ENCODE data around the gene TMEM30A.

Gene TMEM30A

DNA sequence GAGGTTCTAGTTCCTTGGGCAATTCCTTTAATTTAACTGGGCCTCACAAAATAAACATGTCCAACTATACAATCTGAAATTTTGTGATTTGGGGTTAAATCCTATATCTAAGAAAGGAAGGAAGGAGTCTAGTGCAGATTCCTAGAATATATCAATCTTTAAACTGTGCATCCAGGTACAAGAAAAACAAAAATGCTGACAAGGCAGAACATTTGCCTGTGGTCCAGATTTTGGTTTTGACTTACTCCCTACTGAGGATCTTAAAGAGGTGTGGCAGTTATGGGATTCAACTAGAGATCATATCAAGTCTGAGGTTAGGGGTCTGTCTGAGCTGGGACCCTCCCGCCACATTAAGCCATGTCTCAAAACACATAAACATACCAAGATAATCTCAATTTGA lies 23.3 kb downstream of the TMEM30A start:
- DNase-seq: no peak

DNA sequence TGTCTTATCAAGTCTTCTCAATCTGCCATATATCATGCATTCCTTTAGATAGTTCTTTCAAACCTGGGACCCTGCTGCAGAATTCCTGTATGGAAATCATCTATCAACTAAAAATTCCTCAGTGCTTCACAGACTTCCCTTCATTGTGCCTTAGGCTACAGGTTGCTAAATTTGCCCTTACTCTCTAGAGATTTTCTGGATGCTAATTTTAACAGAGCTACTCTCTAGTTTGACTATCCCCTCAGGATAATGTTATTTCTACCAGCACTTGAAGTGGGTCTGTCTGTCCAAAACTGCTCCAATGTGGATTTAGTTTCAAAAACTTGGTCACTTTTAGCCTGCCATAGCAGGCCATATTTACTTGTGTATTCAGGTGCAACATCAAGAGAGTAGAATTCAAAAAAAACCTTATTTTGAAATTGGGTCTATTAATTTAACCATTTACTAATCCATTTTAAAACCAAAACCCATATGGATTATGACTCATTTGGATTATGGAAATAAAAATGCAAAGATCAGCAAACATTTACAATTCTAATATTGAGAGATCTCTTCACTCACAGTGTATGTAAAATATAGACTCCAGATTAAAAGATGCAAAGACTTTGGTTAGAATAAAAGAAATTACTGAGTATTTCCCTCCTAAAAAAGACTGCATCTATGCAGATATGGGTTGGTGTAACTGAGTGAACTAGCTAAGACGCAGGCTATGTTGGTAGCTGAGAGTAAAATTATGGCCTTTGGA lies 27.1 kb downstream of the TMEM30A start:
- DNase-seq: no peak

DNA sequence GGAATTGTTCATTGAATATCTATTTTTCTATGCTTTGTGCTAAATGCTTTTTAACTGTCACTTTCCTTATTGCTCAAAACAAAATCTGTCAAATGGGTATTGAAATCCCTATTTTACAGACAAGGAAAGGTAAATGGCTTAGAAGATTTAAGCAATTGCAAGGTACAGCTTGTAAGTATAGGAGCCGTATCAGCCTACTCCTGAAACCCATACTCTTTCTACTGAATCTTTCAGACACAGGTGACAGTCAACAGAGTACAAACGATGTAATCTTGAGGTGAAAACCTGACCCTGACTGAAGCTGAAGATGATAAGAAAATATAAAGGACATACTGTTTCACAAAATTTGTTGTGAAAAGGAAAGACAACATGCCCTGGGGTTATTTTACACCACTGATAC lies 34.0 kb downstream of the TMEM30A start:
- no peak for DNase-seq

DNA sequence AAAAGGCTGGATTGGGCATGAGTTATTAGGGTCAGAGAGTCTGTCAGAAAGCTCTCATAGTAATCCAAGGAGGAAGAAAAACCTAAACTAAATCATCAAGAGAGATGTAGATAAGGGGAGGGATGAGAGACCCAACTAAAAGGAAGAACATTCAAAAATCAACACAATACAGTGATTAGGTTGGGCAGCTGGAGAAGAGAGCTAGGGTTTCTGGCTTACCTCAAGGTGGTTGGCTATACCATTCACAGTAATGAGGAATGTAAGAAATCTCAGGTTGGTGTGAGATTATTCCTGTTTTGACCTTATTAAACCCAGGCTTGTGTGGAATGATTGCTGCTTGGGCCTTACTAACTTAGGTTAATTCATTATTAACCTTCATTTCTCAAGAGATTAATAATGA lies 34.8 kb downstream of the TMEM30A start:
- no peak for DNase-seq

DNA sequence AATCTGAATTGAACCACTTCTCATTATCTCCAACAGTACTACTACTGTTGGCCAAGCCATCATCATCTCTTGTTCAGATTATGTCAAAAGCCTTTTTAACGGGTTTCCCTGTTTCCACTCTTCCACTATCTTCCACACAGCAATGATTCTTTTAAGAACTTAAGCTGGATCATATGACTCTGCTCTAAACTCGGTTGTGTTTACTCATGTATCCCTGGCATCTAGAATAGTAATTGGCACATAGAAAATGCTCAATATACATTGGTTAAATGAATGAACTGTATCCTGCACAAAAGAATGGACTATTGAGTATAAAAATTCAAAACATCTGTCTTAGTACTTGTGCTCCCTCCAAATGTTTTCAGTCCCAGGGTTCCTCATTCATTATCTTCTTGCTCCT lies 38.2 kb downstream of the TMEM30A start:
- DNase-seq: no peak

DNA sequence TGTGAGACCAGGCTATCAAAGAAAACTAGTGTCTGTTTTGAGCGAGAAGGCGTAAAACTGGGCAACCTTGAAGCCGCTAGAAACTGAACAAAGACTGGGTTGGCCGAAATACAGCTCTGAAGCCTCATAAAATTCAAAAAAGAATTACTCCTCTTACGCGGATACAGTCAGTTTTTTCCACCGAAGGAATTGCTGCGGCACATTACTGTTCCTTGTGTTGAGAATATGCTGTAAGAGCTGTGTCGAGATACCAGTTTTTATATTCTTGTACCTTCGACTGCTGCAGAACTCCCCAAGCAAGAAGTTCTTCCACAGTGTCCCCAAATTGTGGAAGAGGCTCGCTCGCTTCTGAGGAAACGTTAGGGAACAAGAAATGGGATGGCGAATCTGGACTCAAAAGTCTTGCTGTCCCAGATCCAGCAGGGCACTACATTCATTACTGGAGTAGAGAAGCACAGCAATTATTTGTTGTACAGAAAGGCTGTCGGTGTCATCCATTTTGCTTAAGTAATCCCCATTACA lies 40.5 kb downstream of the TMEM30A start:
- DNase-seq: no peak

DNA sequence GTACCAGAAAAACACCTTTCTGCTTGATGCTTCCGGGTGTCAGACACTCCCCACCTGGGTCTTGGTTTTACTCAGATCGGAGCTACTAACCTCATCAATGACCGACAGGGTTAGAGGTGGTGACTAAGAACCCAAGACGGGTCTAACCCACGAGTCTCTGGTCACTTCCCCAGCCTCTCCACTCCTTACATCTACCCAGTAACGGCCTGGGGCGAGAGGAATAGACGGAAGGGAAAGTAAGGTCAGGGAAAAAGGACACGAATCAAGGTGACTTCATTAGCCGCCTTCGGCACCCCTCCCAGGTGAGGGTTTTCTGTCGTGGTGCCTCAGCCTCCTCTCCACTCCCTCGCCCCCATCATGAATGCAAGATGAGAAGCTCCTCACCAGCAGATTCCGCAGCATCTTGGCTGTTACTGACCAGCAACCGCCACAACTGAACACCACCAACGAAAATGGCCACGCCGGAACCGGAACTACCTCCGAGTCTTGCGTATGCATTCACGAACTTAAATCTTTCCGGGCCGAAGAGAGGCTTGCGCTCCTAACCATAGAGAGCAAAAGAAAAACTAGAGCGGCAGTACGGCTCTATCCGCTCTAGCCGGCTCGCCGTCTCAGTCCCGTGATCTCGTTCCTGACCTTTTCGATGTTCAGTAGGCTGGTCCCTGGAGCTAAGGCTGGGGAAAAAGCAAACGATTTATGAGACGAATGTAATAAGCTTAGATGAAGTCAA lies 41.1 kb downstream of the TMEM30A start, which contains the start of gene COX7A2:
Gene COX7A2, minus strand, starts transcription at position 469 of the 730 bp plus-strand sequence. Its CDS starts 67 bp downstream, at position 402.
- peak; percentile 82 for DNase-seq

DNA sequence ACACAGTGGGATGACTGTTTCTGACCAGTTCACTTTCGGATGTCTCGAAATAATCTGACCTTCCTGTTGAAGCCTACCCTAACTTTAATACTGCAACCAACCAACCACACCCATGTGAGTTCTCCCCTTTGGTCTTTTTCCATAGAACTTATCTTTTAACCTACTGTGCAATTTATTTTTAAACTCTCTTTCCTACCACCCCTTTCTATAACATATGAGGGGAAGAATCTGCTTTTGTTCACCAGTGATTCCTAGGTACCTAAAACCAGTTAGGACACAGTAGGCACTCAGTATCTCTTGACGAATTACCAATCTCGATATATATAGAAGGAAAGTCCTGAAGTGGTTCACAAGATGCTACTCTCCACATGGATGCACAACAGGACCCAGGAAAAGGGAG lies 48.0 kb downstream of the TMEM30A start:
- no peak for DNase-seq

DNA sequence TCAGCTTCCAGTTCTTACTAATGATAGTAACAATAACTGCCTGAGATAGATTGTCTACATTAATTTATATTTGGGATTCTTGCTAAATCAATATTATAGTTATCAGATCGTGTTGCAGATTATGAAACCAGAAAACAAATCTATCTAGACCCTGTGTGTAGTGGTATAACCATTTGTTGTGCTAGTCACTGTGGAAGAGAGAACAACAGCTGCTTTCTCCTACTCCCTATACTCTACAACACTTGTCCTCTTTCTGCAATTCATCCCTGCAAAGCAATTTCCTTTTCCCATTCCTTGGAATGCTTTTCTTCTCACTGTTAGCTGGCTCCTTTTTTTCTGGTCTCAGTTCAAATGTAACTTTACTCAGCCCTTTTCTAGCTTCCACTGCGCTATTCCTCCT lies 49.3 kb downstream of the TMEM30A start:
- DNase-seq: no peak

DNA sequence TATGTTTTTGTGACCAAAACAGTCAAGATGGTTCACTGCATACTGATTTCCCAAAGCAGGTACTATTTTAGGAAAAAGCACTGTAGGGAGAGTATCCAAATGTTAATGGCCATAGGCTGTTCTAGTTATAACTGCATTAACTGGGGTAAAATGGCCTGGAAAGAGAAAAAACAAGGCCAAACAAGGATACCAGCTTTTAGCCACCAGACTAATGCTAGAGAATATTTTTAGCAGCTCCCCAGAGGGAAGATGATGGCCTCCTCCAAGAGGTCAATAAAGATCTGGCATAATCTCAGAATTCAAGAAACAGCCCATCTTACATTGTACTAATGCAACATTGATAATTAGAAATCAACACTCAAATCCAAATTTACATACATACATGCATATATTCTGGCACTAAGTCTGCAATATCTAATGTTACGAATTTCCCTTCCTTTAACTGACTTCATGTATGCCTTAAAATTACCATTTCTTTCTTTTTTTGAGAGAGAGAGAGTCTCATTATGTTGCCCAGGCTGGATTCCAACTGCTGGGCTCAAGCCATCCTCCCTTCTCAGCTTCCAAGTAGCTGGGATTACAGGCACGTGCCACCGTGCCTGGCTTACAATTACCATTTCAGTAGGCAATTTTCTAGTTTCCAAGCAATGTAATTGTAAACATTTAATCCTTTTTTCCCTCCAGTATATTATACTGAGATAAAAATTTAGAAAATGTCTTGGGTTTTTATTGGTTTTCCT lies 50.3 kb downstream of the TMEM30A start:
- no peak for DNase-seq

DNA sequence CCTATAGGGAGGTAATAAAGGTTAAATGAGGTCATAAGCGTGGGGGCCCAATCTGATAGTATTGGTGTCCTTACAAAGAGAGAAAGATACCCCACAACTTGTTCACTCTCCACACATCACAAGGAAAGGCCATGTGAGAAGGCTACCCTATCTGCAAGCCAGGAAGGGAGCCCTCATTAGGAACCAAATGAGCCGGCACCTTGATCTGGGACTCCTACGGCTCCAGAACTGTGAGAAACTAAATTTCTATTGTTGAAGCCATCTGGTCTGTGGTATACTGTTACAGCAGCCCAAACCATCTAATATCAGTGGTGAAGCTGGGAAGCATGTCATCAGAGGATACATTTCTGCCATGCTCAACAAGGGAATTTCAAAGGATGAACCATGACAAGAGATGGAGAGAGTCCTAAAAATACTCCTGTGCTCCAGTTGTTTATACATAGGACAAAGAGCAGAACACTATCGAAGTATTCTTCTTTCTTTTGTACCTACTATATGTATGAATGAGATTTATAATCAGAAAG lies 51.4 kb downstream of the TMEM30A start:
- DNase-seq: peak; percentile 13

DNA sequence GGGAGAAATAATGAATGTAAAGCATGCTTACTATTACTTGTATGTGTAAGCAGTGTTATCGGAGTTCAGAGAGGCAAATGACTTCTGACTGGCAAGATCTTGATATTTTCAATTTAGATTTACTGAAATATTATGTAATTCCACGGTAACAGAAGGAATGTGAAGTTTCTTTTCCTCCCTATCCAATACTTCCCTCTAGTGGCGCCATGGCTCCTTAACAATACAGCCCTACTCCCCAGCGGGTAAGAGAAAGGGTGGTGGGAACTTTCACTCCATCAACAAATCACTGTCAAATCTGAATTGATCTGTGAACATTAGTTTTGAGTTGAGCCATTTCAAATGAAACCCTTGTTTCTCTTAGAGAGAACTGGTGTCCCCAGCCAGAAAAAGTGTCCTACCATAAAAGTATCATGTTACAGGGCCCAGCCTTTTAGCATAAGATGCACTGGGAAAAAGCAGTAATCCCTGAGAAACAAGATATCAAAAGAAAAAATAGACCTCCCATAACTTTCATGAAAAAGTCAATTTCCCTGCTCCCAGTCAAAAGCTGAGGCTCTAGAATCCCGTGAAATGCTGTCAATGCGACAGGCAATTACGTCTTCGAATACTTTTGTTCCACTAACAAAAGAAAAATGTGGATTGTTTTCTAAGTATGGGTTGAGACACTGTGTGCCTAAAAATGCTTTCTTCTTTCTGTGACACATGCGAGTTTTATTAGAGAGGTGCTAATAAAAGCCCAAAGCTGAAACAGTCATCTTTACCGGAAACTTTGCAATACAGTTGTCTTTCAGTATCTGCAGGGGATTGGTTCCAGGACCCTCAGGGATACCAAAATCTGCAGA lies 53.9 kb downstream of the TMEM30A start:
- DNase-seq: no peak

DNA sequence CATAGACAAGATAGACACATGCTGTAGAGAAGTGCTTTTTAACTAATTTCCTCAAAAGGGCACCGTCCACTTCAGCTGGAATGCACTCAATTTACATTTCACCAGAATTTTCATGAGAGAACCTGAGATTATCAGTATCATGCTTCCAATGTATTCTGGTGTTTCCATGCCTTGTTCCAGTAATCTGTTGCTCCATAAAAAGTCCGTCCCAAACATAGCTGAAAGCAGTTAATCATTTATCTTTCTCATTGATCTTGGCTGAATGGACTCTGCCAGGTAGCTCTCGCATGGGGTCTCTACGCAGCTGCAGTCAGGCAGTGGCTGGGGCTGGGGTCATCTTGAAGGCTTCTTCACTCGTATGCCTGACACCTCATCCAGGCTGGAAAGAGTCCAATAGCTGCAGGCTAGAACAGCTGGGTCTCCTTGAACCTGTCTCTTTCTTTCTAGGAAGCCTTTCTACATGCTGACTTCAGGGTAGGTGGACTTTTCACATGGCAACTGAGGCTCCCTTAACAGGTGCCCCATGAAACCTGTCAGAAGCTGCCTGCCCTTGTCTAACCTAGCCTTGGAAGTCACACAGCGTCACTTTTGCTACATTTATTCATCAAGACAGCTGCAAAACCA lies 60.2 kb downstream of the TMEM30A start:
- no peak for DNase-seq

DNA sequence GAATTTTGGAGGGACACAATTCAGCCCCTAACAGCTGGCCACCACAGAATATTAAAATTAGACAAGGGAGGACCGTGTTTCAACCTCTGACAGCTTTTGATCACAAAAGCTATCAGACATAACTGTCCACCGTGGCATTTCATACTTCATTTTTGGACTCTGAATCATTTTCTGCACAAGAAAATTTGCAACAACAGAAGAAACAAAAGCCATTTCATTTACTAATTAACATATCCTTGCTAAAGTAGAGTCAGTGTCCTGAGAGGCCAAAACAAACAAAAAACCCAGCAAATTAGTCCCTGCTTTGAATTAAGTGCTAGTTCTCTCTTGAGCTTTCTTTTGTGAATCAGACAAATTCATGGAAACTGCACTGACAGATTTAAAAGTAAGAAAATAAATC lies 61.2 kb downstream of the TMEM30A start:
- DNase-seq: no peak

DNA sequence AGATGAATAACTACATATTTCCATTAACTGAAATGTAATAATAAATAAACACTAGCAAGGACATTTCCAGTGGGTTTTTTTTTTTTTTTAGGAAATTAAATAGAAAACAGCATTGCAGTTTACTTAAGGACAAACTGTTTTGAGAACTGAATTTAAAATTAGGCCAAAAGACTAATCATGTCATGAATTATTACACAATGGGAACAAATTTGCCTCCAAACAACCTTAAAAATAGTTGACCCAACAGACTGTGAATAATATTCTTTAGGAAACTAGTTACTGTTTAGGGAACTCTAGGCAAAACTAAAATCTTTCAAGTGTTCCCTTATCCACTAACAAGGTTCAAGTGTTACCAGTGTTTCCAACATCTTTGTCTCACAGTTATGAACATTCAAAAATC lies 62.3 kb downstream of the TMEM30A start:
- DNase-seq: no peak

DNA sequence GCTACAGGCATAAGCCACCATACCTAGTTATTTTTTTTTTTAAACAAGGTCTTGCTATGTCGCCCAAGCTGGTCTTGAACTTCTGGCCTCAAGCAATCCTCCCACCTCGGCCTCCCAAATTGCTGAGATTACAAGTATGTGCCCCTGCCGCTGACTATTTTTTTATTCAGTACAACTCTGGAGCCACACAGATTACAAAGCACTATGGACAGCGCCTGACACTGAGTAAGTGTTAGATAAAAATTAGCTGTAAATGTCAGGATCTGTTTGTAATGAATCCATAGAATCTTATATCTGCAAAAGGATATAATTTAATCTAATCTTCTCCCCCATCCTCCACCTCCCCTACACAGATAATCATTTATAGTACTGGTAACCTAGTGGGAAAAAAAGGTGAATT lies 63.5 kb downstream of the TMEM30A start:
- DNase-seq: no peak

DNA sequence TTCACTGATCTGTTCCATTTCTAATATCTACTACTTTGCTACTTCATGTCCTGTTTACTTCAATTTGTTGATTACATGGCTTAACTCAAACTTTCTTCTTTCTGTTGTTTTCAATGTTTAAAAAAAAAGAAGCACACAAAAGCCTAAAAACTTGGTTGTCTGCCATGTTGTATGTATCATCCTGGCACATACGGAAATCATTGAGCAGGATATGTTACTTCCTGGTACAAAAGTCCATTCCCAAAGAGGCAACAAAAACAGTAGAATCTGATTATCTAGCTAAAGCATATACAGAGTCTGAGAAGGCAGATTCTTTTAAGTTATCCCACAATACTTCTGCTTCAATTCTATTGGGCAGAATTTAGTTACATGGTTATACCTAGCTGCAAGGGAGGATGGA lies 64.2 kb downstream of the TMEM30A start:
- DNase-seq: no peak

DNA sequence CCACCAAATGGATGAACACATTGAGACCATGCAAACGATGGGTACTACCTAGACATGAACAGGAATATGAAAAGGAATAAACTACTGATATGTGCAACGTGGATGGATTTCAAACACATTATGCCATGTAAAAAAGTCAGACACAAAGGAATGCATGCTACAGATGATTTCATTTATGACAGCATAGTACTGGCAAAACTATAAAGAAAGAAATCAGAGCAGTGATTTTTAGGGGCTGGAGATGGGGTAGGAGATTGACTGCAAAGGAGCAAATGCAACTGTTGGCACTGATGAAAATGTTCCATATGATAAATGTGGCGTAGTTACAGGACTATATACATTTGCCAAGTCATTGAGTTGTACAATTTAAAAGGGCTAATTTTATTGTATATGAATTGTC lies 65.3 kb downstream of the TMEM30A start:
- DNase-seq: no peak

DNA sequence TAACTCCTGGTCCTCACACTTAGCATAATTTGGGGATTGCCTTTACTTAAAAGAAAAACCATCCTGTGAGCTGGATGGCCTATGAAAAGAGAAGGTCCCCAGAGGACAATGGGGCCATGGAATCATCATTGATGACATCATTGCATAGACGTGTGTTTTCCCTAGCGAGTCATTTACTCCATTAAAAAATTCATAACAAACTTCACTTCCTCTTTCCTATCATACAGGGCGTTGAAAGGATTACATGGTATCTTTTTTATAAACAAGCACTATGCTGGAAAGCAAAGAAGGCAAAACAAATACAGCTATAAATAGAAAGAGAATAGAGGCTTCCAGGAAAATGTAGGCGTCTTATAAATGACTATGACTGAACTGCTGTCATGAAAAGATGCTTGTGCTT lies 67.4 kb downstream of the TMEM30A start:
- DNase-seq: no peak

DNA sequence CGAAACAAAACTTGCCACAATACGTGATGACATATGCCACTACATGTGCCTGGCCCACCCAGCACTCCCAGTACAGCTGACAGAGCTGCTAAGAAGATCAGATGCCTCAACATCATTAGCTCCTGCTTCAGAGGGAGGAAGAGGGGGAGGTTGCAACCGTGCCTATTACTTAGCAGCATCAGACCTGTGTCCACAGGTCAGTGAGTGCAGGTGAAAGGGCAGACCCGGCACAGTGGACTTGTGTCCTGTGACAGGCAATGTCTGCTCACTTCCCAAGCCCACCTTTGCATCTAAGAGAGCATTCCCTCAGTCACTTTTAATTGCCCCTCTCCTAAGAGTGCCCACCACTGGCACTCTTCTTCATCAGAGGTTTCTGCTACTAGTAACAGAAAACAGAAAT lies 69.3 kb downstream of the TMEM30A start:
- DNase-seq: no peak

DNA sequence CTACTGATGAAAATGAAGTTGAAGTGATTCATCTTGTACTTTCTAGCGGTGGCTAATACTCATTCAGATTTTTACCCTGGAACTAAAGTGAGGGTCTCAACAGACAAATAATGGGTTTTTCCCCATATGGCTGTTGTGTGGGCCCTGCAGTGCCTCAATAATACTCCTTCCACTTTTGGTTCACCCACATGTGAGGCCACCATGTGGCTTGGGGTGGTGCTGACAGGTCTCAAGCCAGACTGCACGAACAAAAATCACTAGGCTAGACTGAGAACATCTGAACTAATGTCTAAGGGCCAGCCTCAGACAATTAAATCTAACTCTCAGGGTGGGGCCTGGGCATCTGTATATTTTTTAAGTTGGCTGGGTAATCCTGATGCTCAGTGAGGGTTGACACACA lies 70.9 kb downstream of the TMEM30A start:
- no peak for DNase-seq

DNA sequence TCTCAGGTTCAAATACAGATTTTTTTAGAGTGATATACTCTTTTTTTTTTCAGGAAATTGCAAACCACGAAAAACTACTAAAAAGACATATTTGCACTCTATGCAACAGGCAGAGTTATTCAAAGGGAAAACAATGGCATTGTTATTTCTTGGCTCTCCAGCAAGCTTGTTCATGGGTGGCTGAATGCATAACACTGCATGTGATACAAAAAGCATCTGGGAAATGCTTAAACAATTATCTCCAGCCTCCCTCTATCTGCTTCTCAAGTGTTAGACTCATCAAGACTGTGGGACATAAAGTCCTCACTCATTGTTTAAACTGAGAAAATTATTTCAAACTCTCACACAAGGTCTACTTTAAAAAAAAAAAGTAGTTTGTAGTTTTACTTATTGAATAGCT lies 71.5 kb downstream of the TMEM30A start:
- DNase-seq: no peak
